ENCODE measurements around the gene AR. TPM values are rescaled to one million over a fixed set of nuclear protein-coding genes. Genes with fewer than 3 reads are reported as not detected.

The AR gene
- total and polyA plus RNA-seq, 2 experiments from 2014 or later, result 0.99 to 5.4 TPM

GRCh38 chrX:67546496-67547423, 2.9 kb downstream of the AR start:
- Histone ChIP-seq H3K4me3 (no peak overlapping the region), H3K4me2 (peak overlapping the region; percentile 82), H2AFZ (no peak overlapping the region), H3K27ac (no peak overlapping the region), H4K20me1 (ENCODE audit: insufficient read depth, poor library complexity, severe bottlenecking) (no peaks in the 10 kb centered on the region), H3K9me3 (ENCODE audit: low read depth) (no peaks in the 10 kb centered on the region), H3K27me3 (peaks cover 11% of the 10 kb centered on the region), H3K9me2 (replicated peaks; ENCODE audit: insufficient read depth) (no peaks in the 10 kb centered on the region), H3K36me3 (replicated peaks; ENCODE audit: insufficient read depth, low read depth) (no peaks in the 10 kb centered on the region), H3K4me1 (ENCODE audit: insufficient read depth) (no peaks in the 10 kb centered on the region), H3K79me2 (no peaks in the 10 kb centered on the region)
- no peak for DNase-seq (ENCODE audit: low spot score)
- TF ChIP-seq EZH2 (IDR thresholded peaks at IDR 0.05; ENCODE audit: borderline replicate concordance) (no peak), EZH2phosphoT487 (IDR thresholded peaks at IDR 0.05; ENCODE audit: low read depth, severe bottlenecking, unreplicated experiment) (no peak)
- TF ChIP-seq, protein P1, sequence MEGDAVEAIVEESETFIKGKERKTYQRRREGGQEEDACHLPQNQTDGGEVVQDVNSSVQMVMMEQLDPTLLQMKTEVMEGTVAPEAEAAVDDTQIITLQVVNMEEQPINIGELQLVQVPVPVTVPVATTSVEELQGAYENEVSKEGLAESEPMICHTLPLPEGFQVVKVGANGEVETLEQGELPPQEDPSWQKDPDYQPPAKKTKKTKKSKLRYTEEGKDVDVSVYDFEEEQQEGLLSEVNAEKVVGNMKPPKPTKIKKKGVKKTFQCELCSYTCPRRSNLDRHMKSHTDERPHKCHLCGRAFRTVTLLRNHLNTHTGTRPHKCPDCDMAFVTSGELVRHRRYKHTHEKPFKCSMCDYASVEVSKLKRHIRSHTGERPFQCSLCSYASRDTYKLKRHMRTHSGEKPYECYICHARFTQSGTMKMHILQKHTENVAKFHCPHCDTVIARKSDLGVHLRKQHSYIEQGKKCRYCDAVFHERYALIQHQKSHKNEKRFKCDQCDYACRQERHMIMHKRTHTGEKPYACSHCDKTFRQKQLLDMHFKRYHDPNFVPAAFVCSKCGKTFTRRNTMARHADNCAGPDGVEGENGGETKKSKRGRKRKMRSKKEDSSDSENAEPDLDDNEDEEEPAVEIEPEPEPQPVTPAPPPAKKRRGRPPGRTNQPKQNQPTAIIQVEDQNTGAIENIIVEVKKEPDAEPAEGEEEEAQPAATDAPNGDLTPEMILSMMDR (IDR thresholded peaks at IDR 0.05; ENCODE audit: poor library complexity), result no peak
- 38% methylated on average over 34 of the region's 44 CpGs for WGBS (ENCODE audit: low lambda C conversion rate, missing lambda C conversion rate)

GRCh38 chrX:67555578-67556203, 11.9 kb downstream of the AR start:
- WGBS (ENCODE audit: low lambda C conversion rate, missing lambda C conversion rate), result 33% methylated on average over 7 of the region's 7 CpGs

GRCh38 chrX:67558267-67558666, 14.4 kb downstream of the AR start:
- no peaks in the 10 kb centered on the region for H4K20me1 ChIP-seq (ENCODE audit: insufficient read depth, poor library complexity, severe bottlenecking)
- H3K9me2 ChIP-seq (replicated peaks; ENCODE audit: insufficient read depth), result no peaks in the 10 kb centered on the region
- WGBS (ENCODE audit: low lambda C conversion rate, missing lambda C conversion rate), result 67% methylated on average over 1 of the region's 1 CpG

More at GRCh38 chrX:67555578-67556203, 11.9 kb downstream of the AR start:
- TF ChIP-seq EZH2phosphoT487 (IDR thresholded peaks at IDR 0.05; ENCODE audit: low read depth, severe bottlenecking, unreplicated experiment), result no peak
- TF ChIP-seq, protein P1 (IDR thresholded peaks at IDR 0.05; ENCODE audit: poor library complexity), result peak; percentile 51
- TF ChIP-seq EZH2 (IDR thresholded peaks at IDR 0.05; ENCODE audit: borderline replicate concordance), result no peak
- H4K20me1 ChIP-seq (ENCODE audit: insufficient read depth, poor library complexity, severe bottlenecking), result no peaks in the 10 kb centered on the region
- no peak overlapping the region for H3K4me3 ChIP-seq
- no peaks in the 10 kb centered on the region for H3K9me2 ChIP-seq (replicated peaks; ENCODE audit: insufficient read depth)
- H2AFZ ChIP-seq, result no peak overlapping the region
- no peaks in the 10 kb centered on the region for H3K27me3 ChIP-seq
- no peaks in the 10 kb centered on the region for H3K4me1 ChIP-seq (ENCODE audit: insufficient read depth)
- peak; percentile 19 for DNase-seq (ENCODE audit: low spot score)
- H3K27ac ChIP-seq, result no peak overlapping the region
- no peaks in the 10 kb centered on the region for H3K36me3 ChIP-seq (replicated peaks; ENCODE audit: insufficient read depth, low read depth)
- no peak overlapping the region for H3K4me2 ChIP-seq
- H3K79me2 ChIP-seq, result no peaks in the 10 kb centered on the region
- no peaks in the 10 kb centered on the region for H3K9me3 ChIP-seq (ENCODE audit: low read depth)

More at GRCh38 chrX:67558267-67558666, 14.4 kb downstream of the AR start:
- DNase-seq (ENCODE audit: low spot score), result no peak
- no peak overlapping the region for H3K4me2 ChIP-seq
- H3K4me3 ChIP-seq, result no peak overlapping the region
- TF ChIP-seq EZH2 (IDR thresholded peaks at IDR 0.05; ENCODE audit: borderline replicate concordance), result no peak
- TF ChIP-seq, protein P1 (IDR thresholded peaks at IDR 0.05; ENCODE audit: poor library complexity), result no peak
- TF ChIP-seq EZH2phosphoT487 (IDR thresholded peaks at IDR 0.05; ENCODE audit: low read depth, severe bottlenecking, unreplicated experiment), result no peak
- H3K79me2 ChIP-seq, result no peaks in the 10 kb centered on the region
- no peak overlapping the region for H3K27ac ChIP-seq
- no peaks in the 10 kb centered on the region for H3K9me3 ChIP-seq (ENCODE audit: low read depth)
- H2AFZ ChIP-seq, result no peak overlapping the region
- H3K27me3 ChIP-seq, result no peaks in the 10 kb centered on the region
- H3K36me3 ChIP-seq (replicated peaks; ENCODE audit: insufficient read depth, low read depth), result no peaks in the 10 kb centered on the region
- H3K4me1 ChIP-seq (ENCODE audit: insufficient read depth), result no peaks in the 10 kb centered on the region

All from hepatocyte (in vitro differentiated cells).